Measurements from ENCODE around the gene SEMA6B.

SEMA6B gene

GRCh38 chr19:4557144-4557970 is 2.1 kb downstream of the SEMA6B start:
- no peaks in the 10 kb centered on the region for H3K36me3 ChIP-seq (ENCODE audit: control insufficient read depth in 2 of 2, insufficient read depth in 2 of 2, low read length in 2 of 2)
- no peak overlapping the region for H3K9ac ChIP-seq (ENCODE audit: low read depth in 1 of 2, low read length in 2 of 2)
- H3K27ac ChIP-seq (ENCODE audit: low read depth in 2 of 2, low read length in 2 of 2), result no peak overlapping the region
- H3K4me1 ChIP-seq (ENCODE audit: control insufficient read depth in 2 of 2, insufficient read depth in 2 of 2, low read length in 2 of 2), result peaks cover 0 to 5% of the 10 kb centered on the region in 2 donors
- no peaks in the 10 kb centered on the region for H3K27me3 ChIP-seq (ENCODE audit: control insufficient read depth in 2 of 2, insufficient read depth in 2 of 2, low read length in 2 of 2)
- H3K4me3 ChIP-seq (ENCODE audit: low read length in 2 of 2), result no peak overlapping the region
- H3K9me3 ChIP-seq (ENCODE audit: control insufficient read depth in 2 of 2, low read length in 2 of 2), result no peaks in the 10 kb centered on the region

- no peak overlapping the region for H3K9ac ChIP-seq (ENCODE audit: low read depth in 1 of 2, low read length in 2 of 2)
- H3K4me3 ChIP-seq (ENCODE audit: low read length in 2 of 2), result no peak overlapping the region
- no peaks in the 10 kb centered on the region for H3K36me3 ChIP-seq (ENCODE audit: control insufficient read depth in 2 of 2, insufficient read depth in 2 of 2, low read length in 2 of 2)
Measured at GRCh38 chr19:4556597-4557127, 2.8 kb downstream of the SEMA6B start.

DNA sequence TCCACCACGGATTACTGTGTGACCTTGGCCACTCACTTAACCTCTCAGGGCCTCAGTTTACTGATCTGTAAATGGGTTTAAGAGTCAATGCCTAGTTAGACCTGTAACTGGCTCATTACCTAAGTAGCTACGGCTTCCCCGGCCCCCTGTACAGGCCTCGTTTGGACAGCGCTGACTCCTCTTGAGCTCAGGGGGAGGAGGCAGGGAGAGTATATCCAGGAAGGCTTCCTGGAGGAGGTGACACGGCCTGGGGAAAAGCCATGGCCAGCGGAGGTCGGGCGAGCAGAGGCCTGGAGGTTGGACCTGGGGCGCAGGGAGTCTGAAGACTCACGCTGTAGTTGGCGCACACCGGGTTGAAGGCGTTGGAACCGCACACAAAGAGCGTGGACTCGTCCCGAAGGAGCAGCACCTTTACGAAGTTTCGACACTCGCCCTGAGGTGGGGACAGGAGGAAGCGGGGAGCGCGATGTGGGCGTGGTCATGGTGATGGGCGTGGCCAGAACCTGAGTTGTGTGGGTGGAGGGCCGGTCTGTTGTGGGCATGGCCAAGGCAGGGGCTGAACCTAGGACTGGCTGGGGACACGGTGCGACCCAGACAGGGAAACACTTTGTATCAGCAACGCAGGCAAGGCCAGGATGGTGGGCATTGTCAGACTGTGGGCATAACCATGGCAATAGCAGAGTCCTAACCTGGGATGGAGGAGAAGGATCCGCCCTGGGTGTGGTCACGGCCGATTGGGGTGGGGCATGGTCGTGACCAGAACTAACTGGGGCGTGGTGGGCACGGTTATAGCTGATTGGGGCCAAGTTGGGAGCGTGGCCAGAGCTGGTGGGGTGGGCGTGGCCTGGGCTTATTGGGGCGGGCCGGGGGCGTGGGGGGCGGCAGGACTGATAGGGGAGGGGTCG is 3.6 kb downstream of the SEMA6B start:
- Histone ChIP-seq H3K4me1 (ENCODE audit: control insufficient read depth in 2 of 2, insufficient read depth in 2 of 2, low read length in 2 of 2) (peaks cover 0 to 5% of the 10 kb centered on the region in 2 donors), H3K9ac (ENCODE audit: low read depth in 1 of 2, low read length in 2 of 2) (no peak overlapping the region), H3K27ac (ENCODE audit: low read depth in 2 of 2, low read length in 2 of 2) (no peak overlapping the region), H3K9me3 (ENCODE audit: control insufficient read depth in 2 of 2, low read length in 2 of 2) (no peaks in the 10 kb centered on the region), H3K4me3 (ENCODE audit: low read length in 2 of 2) (no peak overlapping the region), H3K27me3 (ENCODE audit: control insufficient read depth in 2 of 2, insufficient read depth in 2 of 2, low read length in 2 of 2) (peaks cover 0 to 4% of the 10 kb centered on the region in 2 donors), H3K36me3 (ENCODE audit: control insufficient read depth in 2 of 2, insufficient read depth in 2 of 2, low read length in 2 of 2) (no peaks in the 10 kb centered on the region)

More at GRCh38 chr19:4556597-4557127, 2.8 kb downstream of the SEMA6B start:
- Histone ChIP-seq H3K27me3 (ENCODE audit: control insufficient read depth in 2 of 2, insufficient read depth in 2 of 2, low read length in 2 of 2) (peaks cover 0 to 4% of the 10 kb centered on the region in 2 donors), H3K27ac (ENCODE audit: low read depth in 2 of 2, low read length in 2 of 2) (no peak overlapping the region), H3K9me3 (ENCODE audit: control insufficient read depth in 2 of 2, low read length in 2 of 2) (no peaks in the 10 kb centered on the region), H3K4me1 (ENCODE audit: control insufficient read depth in 2 of 2, insufficient read depth in 2 of 2, low read length in 2 of 2) (peaks cover 0 to 5% of the 10 kb centered on the region in 2 donors)

DNA sequence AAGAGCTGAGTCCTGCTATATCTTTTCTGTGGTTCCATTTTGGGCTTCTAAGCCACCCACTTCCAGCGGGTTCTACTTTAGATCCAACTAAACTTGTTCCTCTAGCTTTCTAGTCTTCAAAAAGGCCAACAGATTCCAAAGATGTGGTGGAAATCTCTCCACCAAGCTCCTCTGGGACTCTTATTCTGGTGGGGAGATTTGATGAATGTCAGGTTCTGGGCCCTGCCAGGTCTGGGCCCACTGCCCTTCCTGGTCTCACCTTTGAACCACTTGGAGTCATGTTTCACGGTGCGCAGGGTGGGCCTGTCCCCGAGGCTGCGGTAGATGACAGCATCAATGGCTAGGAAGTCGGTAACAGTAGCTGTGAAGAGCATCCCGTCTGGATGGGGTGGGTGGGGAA is 4.8 kb downstream of the SEMA6B start:
- Histone ChIP-seq H3K27me3 (ENCODE audit: control insufficient read depth in 2 of 2, insufficient read depth in 2 of 2, low read length in 2 of 2) (peaks cover 0 to 8% of the 10 kb centered on the region in 2 donors), H3K36me3 (ENCODE audit: control insufficient read depth in 2 of 2, insufficient read depth in 2 of 2, low read length in 2 of 2) (no peaks in the 10 kb centered on the region), H3K9ac (ENCODE audit: low read depth in 1 of 2, low read length in 2 of 2) (no peak overlapping the region), H3K27ac (ENCODE audit: low read depth in 2 of 2, low read length in 2 of 2) (no peak overlapping the region), H3K4me3 (ENCODE audit: low read length in 2 of 2) (no peak overlapping the region), H3K9me3 (ENCODE audit: control insufficient read depth in 2 of 2, low read length in 2 of 2) (no peaks in the 10 kb centered on the region), H3K4me1 (ENCODE audit: control insufficient read depth in 2 of 2, insufficient read depth in 2 of 2, low read length in 2 of 2) (peaks cover 0 to 5% of the 10 kb centered on the region in 2 donors)

GRCh38 chr19:4553775-4554174 is 5.7 kb downstream of the SEMA6B start:
- peaks cover 0 to 8% of the 10 kb centered on the region in 2 donors for H3K27me3 ChIP-seq (ENCODE audit: control insufficient read depth in 2 of 2, insufficient read depth in 2 of 2, low read length in 2 of 2)
- H3K4me1 ChIP-seq (ENCODE audit: control insufficient read depth in 2 of 2, insufficient read depth in 2 of 2, low read length in 2 of 2), result peaks cover 0 to 5% of the 10 kb centered on the region in 2 donors
- H3K9me3 ChIP-seq (ENCODE audit: control insufficient read depth in 2 of 2, low read length in 2 of 2), result no peaks in the 10 kb centered on the region
- H3K9ac ChIP-seq (ENCODE audit: low read depth in 1 of 2, low read length in 2 of 2), result no peak overlapping the region
- H3K4me3 ChIP-seq (ENCODE audit: low read length in 2 of 2), result no peak overlapping the region
- no peak overlapping the region for H3K27ac ChIP-seq (ENCODE audit: low read depth in 2 of 2, low read length in 2 of 2)
- H3K36me3 ChIP-seq (ENCODE audit: control insufficient read depth in 2 of 2, insufficient read depth in 2 of 2, low read length in 2 of 2), result no peaks in the 10 kb centered on the region

GRCh38 chr19:4553092-4553695 is 6.3 kb downstream of the SEMA6B start:
- Histone ChIP-seq H3K27me3 (ENCODE audit: control insufficient read depth in 2 of 2, insufficient read depth in 2 of 2, low read length in 2 of 2) (peaks cover 0 to 8% of the 10 kb centered on the region in 2 donors), H3K9ac (ENCODE audit: low read depth in 1 of 2, low read length in 2 of 2) (no peak overlapping the region), H3K9me3 (ENCODE audit: control insufficient read depth in 2 of 2, low read length in 2 of 2) (no peaks in the 10 kb centered on the region), H3K4me3 (ENCODE audit: low read length in 2 of 2) (no peak overlapping the region), H3K4me1 (ENCODE audit: control insufficient read depth in 2 of 2, insufficient read depth in 2 of 2, low read length in 2 of 2) (peaks cover 0 to 5% of the 10 kb centered on the region in 2 donors), H3K27ac (ENCODE audit: low read depth in 2 of 2, low read length in 2 of 2) (no peak overlapping the region), H3K36me3 (ENCODE audit: control insufficient read depth in 2 of 2, insufficient read depth in 2 of 2, low read length in 2 of 2) (no peaks in the 10 kb centered on the region)

DNA sequence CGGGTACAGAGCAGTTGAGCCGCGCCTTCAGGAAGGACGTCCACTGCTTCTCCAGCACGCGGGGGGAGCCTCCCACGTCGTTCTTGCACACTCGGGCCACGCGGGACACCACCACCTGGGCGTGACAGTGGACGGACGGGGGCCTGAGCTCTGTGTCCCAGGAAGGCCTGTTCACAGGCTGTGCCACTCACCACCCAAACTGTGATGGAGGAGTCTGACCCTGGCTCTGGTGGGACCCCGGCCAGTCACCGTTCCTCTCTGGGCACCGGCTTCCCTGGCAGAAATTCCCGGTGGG is 7.0 kb downstream of the SEMA6B start:
- Histone ChIP-seq H3K27ac (ENCODE audit: low read depth in 2 of 2, low read length in 2 of 2) (no peak overlapping the region), H3K4me1 (ENCODE audit: control insufficient read depth in 2 of 2, insufficient read depth in 2 of 2, low read length in 2 of 2) (peaks cover 0 to 5% of the 10 kb centered on the region in 2 donors), H3K27me3 (ENCODE audit: control insufficient read depth in 2 of 2, insufficient read depth in 2 of 2, low read length in 2 of 2) (peaks cover 0 to 8% of the 10 kb centered on the region in 2 donors), H3K36me3 (ENCODE audit: control insufficient read depth in 2 of 2, insufficient read depth in 2 of 2, low read length in 2 of 2) (no peaks in the 10 kb centered on the region), H3K4me3 (ENCODE audit: low read length in 2 of 2) (no peak overlapping the region), H3K9ac (ENCODE audit: low read depth in 1 of 2, low read length in 2 of 2) (no peak overlapping the region), H3K9me3 (ENCODE audit: control insufficient read depth in 2 of 2, low read length in 2 of 2) (no peaks in the 10 kb centered on the region)

- no peaks in the 10 kb centered on the region for H3K9me3 ChIP-seq (ENCODE audit: control insufficient read depth in 2 of 2, low read length in 2 of 2)
- no peak overlapping the region for H3K9ac ChIP-seq (ENCODE audit: low read depth in 1 of 2, low read length in 2 of 2)
- H3K36me3 ChIP-seq (ENCODE audit: control insufficient read depth in 2 of 2, insufficient read depth in 2 of 2, low read length in 2 of 2), result no peaks in the 10 kb centered on the region
- H3K27me3 ChIP-seq (ENCODE audit: control insufficient read depth in 2 of 2, insufficient read depth in 2 of 2, low read length in 2 of 2), result peaks cover 0 to 8% of the 10 kb centered on the region in 2 donors
- H3K27ac ChIP-seq (ENCODE audit: low read depth in 2 of 2, low read length in 2 of 2), result no peak overlapping the region
- H3K4me3 ChIP-seq (ENCODE audit: low read length in 2 of 2), result no peak overlapping the region
- peaks cover 0 to 3% of the 10 kb centered on the region in 2 donors for H3K4me1 ChIP-seq (ENCODE audit: control insufficient read depth in 2 of 2, insufficient read depth in 2 of 2, low read length in 2 of 2)
Measured at GRCh38 chr19:4550479-4551050, 8.9 kb downstream of the SEMA6B start.

- Histone ChIP-seq H3K27ac (ENCODE audit: low read depth in 2 of 2, low read length in 2 of 2) (no peak overlapping the region), H3K36me3 (ENCODE audit: control insufficient read depth in 2 of 2, insufficient read depth in 2 of 2, low read length in 2 of 2) (no peaks in the 10 kb centered on the region), H3K9ac (ENCODE audit: low read depth in 1 of 2, low read length in 2 of 2) (no peak overlapping the region), H3K4me1 (ENCODE audit: control insufficient read depth in 2 of 2, insufficient read depth in 2 of 2, low read length in 2 of 2) (peaks cover 0 to 3% of the 10 kb centered on the region in 2 donors), H3K9me3 (ENCODE audit: control insufficient read depth in 2 of 2, low read length in 2 of 2) (no peaks in the 10 kb centered on the region), H3K4me3 (ENCODE audit: low read length in 2 of 2) (no peak overlapping the region), H3K27me3 (ENCODE audit: control insufficient read depth in 2 of 2, insufficient read depth in 2 of 2, low read length in 2 of 2) (peaks cover 0 to 8% of the 10 kb centered on the region in 2 donors)
Measured at GRCh38 chr19:4550018-4550417, 9.5 kb downstream of the SEMA6B start.

Measured in mucosa of rectum (tissue), 2 donors.